A549 (cell line): ENCODE data around the gene KLRC2.
"Not testable (repeated sequence)": the region's sequence is repeated elsewhere in the genome, so short reads cannot be mapped to it uniquely, and the experiment has no call there.

Experiments used
- MAX ChIP-seq: IDR thresholded peaks from 2 replicates; pipeline ENCODE4 v1.6.1; 2012
- MAZ ChIP-seq: fragments of 150-350 bp; IDR thresholded peaks from 2 replicates; pipeline ENCODE4 v1.6.1; 2014; ENCODE audit warnings: antibody characterized with exemption, low read depth, low read length, borderline replicate concordance
- ZFP36 ChIP-seq: fragments of 450-650 bp; IDR thresholded peaks from 2 replicates; pipeline ENCODE4 v1.6.1; 2014; ENCODE audit warnings: borderline replicate concordance; ENCODE audit not compliant: partially characterized antibody
- TF ChIP-seq, protein P1 (sequence below): fragments of >200 bp; sonication (Bioruptor Twin); formaldehyde crosslinking; IDR thresholded peaks from 3 replicates; pipeline ENCODE4 v1.5.1; 2016
- TF ChIP-seq, protein P2 (sequence below): fragments of >200 bp; sonication (Bioruptor Twin); formaldehyde crosslinking; IDR thresholded peaks from 3 replicates; pipeline ENCODE4 v1.6.1; 2016
- TF ChIP-seq, protein P3 (sequence below): fragments of 200-600 bp; sonication (generic); IDR thresholded peaks from 2 replicates; pipeline ENCODE4 v1.6.1; 2016; ENCODE audit warnings: antibody characterized with exemption, mild to moderate bottlenecking, moderate library complexity

DNA sequence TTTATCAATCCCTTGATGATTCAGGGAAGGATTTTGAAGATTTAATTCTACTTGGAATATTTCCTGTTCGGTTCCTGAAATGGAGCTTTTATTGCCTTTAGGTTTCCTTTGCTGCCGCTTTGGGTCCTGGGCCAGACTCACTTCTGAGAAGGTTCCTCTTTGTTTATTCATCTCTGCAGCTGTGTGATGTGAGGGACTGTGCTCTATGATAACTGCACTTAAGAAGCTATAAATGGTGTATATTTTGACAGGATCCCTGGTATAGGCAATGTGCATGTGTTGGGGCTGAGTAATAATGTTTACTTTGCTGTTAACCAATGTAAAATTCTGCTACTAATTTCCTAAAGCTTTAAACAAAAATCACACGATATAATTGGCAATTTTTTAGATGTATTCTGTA lies at the start of gene KLRC2:
- TF ChIP-seq, protein P1, sequence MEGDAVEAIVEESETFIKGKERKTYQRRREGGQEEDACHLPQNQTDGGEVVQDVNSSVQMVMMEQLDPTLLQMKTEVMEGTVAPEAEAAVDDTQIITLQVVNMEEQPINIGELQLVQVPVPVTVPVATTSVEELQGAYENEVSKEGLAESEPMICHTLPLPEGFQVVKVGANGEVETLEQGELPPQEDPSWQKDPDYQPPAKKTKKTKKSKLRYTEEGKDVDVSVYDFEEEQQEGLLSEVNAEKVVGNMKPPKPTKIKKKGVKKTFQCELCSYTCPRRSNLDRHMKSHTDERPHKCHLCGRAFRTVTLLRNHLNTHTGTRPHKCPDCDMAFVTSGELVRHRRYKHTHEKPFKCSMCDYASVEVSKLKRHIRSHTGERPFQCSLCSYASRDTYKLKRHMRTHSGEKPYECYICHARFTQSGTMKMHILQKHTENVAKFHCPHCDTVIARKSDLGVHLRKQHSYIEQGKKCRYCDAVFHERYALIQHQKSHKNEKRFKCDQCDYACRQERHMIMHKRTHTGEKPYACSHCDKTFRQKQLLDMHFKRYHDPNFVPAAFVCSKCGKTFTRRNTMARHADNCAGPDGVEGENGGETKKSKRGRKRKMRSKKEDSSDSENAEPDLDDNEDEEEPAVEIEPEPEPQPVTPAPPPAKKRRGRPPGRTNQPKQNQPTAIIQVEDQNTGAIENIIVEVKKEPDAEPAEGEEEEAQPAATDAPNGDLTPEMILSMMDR: not testable (repeated sequence)
- not testable (repeated sequence) for TF ChIP-seq MAZ, MAX, ZFP36
- TF ChIP-seq, protein P2, sequence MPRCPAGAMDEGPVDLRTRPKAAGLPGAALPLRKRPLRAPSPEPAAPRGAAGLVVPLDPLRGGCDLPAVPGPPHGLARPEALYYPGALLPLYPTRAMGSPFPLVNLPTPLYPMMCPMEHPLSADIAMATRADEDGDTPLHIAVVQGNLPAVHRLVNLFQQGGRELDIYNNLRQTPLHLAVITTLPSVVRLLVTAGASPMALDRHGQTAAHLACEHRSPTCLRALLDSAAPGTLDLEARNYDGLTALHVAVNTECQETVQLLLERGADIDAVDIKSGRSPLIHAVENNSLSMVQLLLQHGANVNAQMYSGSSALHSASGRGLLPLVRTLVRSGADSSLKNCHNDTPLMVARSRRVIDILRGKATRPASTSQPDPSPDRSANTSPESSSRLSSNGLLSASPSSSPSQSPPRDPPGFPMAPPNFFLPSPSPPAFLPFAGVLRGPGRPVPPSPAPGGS: not testable (repeated sequence)
- TF ChIP-seq, protein P3, sequence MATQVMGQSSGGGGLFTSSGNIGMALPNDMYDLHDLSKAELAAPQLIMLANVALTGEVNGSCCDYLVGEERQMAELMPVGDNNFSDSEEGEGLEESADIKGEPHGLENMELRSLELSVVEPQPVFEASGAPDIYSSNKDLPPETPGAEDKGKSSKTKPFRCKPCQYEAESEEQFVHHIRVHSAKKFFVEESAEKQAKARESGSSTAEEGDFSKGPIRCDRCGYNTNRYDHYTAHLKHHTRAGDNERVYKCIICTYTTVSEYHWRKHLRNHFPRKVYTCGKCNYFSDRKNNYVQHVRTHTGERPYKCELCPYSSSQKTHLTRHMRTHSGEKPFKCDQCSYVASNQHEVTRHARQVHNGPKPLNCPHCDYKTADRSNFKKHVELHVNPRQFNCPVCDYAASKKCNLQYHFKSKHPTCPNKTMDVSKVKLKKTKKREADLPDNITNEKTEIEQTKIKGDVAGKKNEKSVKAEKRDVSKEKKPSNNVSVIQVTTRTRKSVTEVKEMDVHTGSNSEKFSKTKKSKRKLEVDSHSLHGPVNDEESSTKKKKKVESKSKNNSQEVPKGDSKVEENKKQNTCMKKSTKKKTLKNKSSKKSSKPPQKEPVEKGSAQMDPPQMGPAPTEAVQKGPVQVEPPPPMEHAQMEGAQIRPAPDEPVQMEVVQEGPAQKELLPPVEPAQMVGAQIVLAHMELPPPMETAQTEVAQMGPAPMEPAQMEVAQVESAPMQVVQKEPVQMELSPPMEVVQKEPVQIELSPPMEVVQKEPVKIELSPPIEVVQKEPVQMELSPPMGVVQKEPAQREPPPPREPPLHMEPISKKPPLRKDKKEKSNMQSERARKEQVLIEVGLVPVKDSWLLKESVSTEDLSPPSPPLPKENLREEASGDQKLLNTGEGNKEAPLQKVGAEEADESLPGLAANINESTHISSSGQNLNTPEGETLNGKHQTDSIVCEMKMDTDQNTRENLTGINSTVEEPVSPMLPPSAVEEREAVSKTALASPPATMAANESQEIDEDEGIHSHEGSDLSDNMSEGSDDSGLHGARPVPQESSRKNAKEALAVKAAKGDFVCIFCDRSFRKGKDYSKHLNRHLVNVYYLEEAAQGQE: not testable (repeated sequence)
